ENCODE measurements around the gene HS3ST2.

- no peak for TF ChIP-seq CTCF (IDR thresholded peaks at IDR 0.05; ENCODE audit: borderline replicate concordance, extremely low read depth, low read length, poor library complexity, severe bottlenecking)
- TF ChIP-seq EZH2 (IDR thresholded peaks at IDR 0.05; ENCODE audit: borderline replicate concordance, low read depth, low read length, severe bottlenecking): no peak
These were observed 16.4 kb upstream of the HS3ST2 start for GRCh38 chr16:22797551-22797950.

Measured in DND-41 (cell line).